NCI-H748 (cell line): ENCODE data around the gene JCHAIN.
"Not testable (repeated sequence)": the region's sequence is repeated elsewhere in the genome, so short reads cannot be mapped to it uniquely, and the experiment has no call there.

Experiments used
- DNase-seq: peaks from one replicate; lab custom pipeline; 2025; ENCODE audit not compliant: unreplicated experiment; lab: John Stamatoyannopoulos, UW

The JCHAIN gene

GRCh38 chr4:70688795-70689231 is 22.5 kb upstream of the JCHAIN start:
- peak; percentile 22 for DNase-seq

GRCh38 chr4:70687821-70688794 is 21.8 kb upstream of the JCHAIN start, which contains the start of gene UTP3:
UTP3 (plus strand) TSS chr4:70688532; CDS start chr4:70688678, 146 bp downstream.
- DNase-seq: peak; percentile 96

- no peak for DNase-seq
Observed at GRCh38 chr4:70687392-70687791, 21.1 kb upstream of the JCHAIN start.

- DNase-seq: not testable (repeated sequence)
Observed at GRCh38 chr4:70682142-70682541, 15.8 kb upstream of the JCHAIN start.

- no peak for DNase-seq
Observed at GRCh38 chr4:70681704-70682103, 15.4 kb upstream of the JCHAIN start.

GRCh38 chr4:70680934-70681333 is 14.6 kb upstream of the JCHAIN start:
- DNase-seq: no peak

- DNase-seq: no peak
Observed at GRCh38 chr4:70678383-70678999, 12.2 kb upstream of the JCHAIN start.

- DNase-seq: no peak
Observed at GRCh38 chr4:70676554-70677090, 10.3 kb upstream of the JCHAIN start.

GRCh38 chr4:70674731-70675130 is 8.4 kb upstream of the JCHAIN start:
- no peak for DNase-seq

- no peak for DNase-seq
Observed at GRCh38 chr4:70674191-70674590, 7.9 kb upstream of the JCHAIN start.

- no peak for DNase-seq
Observed at GRCh38 chr4:70671091-70671490, 4.8 kb upstream of the JCHAIN start.

GRCh38 chr4:70670332-70671014 is 4.2 kb upstream of the JCHAIN start:
- no peak for DNase-seq

GRCh38 chr4:70667740-70668535 is 1.6 kb upstream of the JCHAIN start:
- DNase-seq: no peak

- not testable (repeated sequence) for DNase-seq
Observed at GRCh38 chr4:70661309-70661922, 4.9 kb downstream of the JCHAIN start.

- DNase-seq: no peak
Observed at GRCh38 chr4:70660106-70660505, 6.2 kb downstream of the JCHAIN start.

- DNase-seq: no peak
Observed at GRCh38 chr4:70658418-70658817, 7.9 kb downstream of the JCHAIN start.

GRCh38 chr4:70657326-70657725 is 9.0 kb downstream of the JCHAIN start:
- no peak for DNase-seq

- no peak for DNase-seq
Observed at GRCh38 chr4:70654605-70655011, 11.7 kb downstream of the JCHAIN start.

GRCh38 chr4:70651864-70652506 is 14.3 kb downstream of the JCHAIN start:
- peak; percentile 43 for DNase-seq
